Activated CD8-positive, alpha-beta memory T cell treated with anti-CD3 and anti-CD28 coated beads, Interleukin-2, amount 50 U/mL, for 1 hour (primary cell): ENCODE data around the gene ARHGAP25.

ENCODE experiments used
- DNase-seq: peaks from one replicate; pipeline ENCODE4 v3.0.0-alpha.2; 2020; ENCODE audit errors: extremely low read depth

Gene ARHGAP25

DNA sequence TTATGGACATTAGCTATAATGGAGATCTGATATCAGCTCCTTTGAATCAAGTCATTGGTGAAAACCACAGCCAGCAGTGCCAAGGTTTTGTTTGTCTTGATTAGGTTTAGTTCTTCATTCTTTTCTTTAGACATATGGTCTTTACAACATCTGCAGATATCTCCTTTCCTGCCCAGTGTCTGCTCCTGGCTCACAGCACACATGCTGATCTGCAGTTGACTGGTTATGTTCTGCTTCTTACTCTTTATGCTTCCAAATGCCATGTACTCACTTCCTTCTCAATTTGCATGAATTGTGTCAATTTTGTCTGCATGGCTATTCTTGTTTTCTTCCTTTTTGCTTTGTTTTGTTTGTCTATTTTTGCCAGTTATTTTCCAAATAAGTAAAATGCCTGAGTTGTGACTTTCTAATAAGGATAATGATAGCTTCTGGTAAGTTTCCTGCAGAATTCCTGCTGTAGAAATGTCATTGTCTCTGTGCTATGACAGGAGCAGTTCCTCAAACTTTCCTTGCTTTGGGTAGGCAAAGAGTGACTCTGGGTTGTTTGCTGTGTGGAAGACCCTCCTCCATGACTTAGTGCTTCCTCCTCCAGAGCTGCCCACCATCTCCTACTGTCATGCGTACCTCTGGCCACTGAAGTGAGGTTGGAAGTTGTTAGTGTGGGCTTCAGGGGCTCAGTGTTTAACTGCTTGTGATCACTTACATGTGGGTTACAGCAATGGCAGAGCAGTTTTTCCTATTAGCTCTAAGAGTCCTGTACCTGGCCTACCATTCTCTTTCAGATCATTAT is 8.2 kb downstream of the ARHGAP25 start:
- DNase-seq, result no peak

DNA sequence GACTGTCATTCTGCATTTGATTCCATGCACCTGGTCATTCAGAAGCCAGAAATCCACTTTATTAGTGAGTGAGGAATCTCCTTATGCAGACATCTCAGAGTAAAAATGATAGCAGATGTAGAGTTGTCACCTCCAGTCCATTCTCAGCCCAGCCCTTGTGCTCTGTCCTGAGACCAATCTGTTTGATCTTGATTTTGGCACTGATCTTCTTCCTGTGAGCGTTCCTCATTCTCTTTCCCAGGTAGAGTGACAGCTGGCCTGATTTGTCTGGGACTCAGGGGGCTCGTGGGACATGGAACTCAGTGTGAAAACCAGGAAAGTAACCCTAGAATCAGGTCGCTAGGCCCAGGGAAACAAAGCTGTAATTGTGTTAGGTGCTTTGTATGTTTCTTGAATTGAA is 8.9 kb downstream of the ARHGAP25 start:
- DNase-seq, result no peak

DNA sequence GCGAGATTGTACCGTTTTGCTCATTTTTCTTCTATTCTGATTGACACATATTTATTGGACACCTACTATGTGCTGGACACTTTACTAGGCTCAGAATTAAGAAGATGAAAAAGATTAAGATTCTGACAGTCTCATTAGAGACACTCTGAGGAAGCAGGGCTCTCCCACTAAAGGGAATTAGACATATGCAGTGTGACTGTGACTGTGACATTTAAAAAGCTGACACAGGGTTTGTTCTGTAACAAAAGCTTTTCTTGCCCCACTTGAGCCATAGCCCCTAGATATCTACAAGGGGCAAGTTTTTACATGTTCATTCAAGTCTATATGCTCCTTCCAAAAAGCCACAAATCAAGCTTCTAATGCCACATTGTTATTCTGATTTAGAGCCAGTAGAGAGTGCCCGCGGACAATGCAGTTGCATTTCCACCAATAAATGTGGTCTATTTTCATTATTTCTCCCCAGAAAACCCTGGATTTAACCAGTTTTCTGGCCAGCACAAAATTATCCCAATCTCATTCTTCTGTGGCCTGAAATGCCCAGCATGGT is 9.8 kb downstream of the ARHGAP25 start:
- DNase-seq, result no peak

DNA sequence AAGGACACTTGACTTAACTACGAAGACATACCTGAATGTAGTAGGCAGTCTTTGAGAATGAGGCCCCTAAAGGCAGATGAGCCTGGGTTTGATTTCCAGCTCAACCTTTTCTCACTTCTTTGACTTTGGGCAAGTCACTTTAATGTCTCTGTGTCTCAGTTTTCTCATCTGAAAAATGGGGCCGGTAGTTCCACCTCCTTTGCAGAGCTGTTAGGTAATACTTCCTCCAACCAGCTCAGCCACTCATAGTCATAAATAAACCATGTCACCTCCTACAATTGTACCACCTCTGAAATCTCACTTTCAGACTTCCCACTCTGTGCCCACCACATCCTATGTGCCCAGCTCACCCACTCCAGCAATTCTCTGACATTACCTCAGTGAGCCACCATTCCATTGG is 10.4 kb downstream of the ARHGAP25 start:
- no peak for DNase-seq

DNA sequence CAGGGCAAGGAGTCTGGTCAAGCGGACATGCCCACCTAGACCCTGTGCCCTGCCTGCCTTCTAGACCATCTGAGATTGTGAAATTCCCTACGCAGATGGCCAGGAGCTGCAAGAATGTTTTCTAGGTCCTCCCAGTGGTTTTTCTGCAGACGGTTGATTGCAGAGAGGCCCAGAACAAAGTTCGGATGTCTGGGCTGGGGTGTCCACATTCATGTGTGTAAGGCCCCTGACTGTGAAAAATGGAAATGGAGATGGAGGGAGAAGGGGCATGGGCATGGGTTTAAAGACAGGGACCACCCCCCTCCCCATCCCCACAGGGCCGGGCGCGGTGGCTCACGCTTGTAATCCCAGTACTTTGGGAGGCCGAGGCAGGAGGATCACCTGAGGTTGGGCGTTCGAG is 11.8 kb downstream of the ARHGAP25 start:
- no peak for DNase-seq

DNA sequence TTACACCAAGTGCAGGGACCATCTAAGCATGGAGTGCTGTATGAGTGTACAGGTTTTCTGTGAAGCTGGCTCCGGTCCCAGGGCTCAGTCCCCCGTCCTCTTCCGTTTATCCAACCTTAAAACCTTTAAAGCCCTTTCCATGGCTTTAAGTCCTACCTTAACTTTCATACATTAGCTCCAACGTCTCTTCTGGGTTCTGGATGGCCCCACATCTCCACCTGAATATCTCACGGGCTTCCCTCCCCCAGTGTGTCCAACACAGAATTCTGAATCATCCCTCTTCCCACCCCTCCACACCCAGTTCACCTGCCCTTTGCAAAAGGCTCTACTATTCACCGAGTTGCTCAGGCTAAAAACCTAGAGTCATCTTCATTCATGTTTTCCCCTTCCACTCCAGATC is 12.8 kb downstream of the ARHGAP25 start:
- DNase-seq, result no peak

DNA sequence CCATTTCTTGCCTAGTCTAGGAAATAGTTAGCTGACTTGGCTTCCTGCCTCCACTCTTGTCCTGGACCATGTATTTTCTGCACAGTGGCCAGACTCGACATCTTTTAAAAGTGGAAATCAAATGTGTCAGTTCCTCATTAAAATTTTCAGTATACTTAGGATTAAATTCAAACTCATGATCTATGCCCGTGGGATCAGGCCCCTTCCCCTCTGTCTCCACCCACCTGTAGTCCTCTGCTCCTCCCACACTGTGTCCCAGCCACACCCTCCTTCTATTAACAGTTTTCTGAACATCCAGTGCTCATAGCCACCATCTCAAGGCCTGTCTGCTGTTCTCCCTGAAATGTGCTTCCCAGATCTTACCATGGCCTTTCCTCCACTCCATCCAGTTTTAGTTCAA is 13.3 kb downstream of the ARHGAP25 start:
- DNase-seq, result no peak

DNA sequence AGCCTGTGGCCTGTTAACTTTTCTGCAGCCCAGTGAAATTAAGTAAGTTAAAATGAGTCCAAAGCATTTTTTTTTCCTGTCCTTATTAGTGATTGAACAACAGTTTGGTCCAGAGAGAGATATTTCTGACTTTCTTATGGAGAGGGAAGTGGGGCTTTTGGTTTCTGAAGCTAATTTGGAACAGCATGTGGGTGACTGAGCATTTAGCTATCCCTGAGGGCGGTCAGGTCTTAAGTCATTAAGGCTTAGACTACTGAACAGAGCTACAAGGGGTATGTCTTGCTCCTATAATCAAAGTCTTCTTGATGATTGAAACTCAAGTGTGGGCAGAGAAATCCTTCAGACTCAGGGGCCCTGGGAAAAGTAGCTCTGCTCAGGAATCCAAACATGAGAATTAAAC is 14.0 kb downstream of the ARHGAP25 start:
- DNase-seq, result no peak

DNA sequence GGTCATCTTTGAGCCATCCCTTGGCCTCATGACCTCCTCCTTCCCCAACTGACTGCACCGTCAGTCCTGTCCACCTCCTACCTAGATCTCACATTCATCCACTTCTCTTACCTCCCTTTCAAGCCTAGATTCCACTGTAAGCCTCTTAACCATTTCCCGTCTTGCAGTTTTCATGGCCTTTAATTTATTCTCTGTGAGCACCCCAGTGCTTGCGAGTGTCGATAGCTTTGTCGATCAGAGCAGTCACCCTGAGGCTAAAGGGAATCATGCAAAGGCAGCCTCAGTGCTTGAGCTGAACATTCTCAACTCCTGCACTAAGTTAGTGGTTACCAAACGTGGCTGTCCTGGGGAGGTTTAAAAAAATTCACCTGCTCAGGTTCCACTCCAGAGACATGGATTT is 14.7 kb downstream of the ARHGAP25 start:
- DNase-seq, result no peak

DNA sequence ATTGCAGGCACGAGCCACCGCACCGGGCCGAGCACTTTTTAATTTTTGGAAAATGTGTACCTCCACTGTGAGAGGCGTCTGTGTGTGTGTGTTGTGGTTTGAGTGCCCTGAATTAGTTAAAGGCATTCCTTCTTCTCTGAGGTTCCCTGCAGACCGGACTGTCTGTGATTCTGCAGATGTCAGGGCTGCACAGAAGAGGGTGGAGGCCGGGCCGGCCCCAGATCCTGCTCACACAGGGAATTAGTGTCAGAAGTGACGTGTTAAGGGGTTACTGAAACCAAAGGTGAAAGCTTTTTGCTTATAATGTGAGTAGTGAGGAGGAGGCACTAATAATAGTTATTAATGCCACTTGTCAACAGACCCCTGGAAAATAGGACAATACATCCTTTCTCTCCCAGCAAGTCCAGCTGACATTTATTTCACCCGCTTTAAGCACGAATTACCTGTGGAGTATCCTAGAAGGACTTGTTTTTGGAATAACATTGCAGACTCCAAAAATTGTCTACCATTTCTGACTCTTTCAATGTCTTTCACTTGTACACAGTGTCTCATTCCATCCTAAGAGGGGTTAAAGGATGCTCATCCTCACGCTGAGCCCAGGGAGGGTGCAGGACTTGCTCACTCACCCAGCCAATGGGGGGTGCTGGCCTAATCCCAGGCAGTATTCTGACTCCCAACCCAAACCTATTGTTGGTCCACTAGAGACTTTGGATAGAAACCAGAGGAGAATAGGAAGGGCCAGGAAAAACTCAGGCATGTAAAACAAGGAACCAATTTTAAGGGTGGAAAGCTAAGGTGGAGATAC is 16.2 kb downstream of the ARHGAP25 start:
- DNase-seq, result no peak

DNA sequence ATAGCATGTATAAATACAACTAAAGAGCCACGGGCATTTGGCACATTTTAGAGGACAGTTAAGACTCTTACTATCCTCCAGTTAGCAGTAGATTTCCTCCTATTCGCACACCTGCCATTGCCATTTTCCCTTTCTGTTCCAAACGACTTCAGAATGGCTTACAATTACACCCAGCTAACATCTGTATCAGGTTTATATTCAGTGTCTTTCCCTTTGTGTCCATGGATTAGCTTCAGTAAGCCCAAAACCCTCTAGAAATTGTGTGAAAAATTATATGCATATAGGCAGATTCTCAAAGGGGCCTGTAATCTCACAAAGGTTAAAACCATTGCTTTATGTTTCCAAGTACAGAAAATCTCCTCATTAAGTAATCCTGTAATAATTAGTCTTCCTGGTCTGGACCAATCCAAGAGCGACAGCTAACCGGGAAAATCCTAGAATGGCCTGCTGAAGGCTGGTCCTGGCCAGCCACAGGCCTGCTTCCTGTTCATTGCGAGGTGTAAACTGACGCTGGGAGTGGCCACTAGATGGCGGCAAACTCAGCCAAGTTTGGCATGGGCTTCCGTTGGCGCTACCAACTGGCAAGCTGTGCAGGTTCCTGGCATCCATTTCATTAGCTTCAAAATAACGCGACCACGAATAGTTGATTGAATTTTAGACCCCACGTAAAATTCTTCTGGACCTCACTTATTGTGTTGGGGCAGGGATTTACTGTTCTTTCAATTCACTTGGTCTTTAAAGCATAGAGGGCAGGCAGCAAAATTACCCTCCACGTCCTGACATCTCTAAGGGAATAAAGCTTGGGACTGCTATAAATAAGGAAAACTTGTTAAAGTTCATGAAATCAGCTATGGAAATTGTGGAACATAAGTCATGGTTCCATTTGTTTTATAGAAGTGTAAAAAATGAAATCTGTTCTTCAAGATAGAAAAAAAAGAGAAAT is 17.1 kb downstream of the ARHGAP25 start:
- peak; percentile 82 for DNase-seq

DNA sequence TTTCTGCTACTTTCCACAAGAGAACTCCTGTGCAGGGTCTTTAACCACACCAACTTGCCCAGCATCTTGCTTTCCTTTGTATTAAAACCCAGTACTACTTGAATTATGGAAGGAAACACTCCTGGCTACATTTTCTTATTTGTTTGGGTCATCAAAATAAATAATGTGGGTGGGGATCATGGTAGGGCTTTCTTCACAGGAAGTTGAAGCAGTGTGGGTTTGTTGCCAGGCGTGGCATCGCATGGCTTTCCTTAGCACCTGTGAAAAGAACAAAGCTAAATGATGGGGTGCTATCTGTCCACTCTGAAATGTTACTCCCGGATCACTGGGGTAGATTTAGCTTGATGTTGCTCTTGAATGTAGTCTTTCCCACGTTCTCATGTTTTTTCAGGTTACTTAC is 18.7 kb downstream of the ARHGAP25 start:
- DNase-seq, result no peak

DNA sequence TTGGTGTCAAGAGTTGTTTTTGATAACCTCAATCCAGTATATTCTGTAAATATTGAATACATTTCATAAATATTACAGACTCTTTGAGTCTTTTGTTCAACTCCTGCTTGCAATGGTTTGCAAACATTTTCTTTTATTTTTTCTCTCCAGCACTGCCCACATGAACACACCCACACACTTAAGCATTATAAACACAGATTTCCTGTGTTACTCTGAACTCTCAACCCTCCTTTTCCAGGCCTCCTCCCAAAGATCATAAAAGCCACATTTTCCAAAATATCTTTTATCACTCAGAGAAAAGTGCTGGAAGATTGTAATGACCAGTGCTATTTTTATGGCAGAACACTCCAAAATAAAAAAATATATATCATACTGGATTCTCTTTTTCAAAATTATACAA is 20.5 kb downstream of the ARHGAP25 start:
- DNase-seq, result no peak

DNA sequence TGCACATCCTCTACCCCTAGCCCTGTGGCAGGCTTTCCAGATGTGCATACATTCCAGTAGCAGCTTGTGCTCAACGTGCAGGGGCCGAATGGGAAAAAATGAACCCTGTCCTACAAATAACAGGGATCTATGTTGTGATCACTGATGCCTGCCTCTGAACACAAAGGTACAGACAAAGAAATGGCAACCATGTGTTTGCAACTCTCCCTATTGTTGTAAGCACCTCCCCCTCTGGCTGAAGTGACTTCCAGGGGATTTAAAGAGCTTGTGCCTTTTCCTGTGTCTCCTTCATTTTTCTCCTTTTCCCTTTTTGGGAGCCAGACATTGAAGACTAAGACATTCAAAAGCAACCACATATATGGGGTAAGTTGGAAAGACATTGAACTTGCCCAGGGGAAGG is 21.6 kb downstream of the ARHGAP25 start:
- no peak for DNase-seq

DNA sequence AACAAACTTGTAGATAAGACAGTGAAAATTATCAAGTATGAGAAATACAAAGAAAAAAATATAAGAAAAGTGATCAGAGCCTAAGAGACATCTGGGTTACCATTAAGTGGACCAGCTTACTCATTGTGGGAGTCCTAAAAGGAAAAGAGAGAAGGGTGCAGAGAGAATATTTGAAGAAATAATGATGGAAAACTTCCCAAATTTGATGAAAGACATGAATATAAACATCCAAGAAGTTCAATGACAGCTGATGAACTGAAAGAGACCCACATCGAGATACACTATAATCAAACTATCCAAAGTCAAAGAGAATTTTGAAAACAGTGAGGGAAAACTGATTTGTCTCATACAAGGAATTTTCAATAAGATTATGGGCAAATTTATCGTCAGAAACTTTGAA is 22.5 kb downstream of the ARHGAP25 start:
- no peak for DNase-seq

DNA sequence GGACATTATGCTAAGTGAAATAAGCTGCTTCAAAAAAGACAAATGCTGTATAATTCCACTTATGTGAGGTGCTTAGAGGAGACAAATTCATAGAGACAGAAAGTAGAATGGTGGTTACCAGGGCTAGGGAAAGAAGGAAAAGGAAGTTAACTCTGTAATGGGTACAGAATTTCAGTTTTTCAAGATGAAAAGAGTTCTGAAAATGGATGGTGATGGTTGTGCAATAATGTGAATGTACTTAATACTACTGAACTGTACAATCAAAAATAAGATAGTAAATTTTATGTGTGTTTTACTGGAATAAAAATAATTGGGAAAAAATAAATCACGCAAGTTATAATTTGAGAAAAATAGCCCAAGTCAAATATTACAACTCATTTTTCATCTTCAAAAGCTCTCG is 27.5 kb downstream of the ARHGAP25 start:
- no peak for DNase-seq

DNA sequence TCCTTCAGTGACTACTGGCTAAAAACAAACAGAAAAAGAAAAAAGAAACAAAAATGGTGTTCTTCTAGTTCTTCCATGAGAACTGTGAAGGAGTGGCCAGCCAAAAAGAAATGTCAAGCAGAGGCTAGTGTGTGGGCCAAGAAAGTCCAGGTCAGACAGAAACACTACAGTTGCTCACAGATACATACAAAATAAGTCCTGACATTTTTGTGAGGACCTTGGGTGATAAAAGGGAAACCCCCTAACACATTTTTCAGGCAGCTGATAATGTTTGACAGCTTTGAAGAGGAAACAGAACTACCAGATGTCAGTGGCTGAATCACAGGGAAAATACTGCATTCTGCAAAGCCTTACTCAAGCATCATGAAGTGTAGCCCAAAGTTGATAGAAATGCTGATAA is 28.1 kb downstream of the ARHGAP25 start:
- no peak for DNase-seq

DNA sequence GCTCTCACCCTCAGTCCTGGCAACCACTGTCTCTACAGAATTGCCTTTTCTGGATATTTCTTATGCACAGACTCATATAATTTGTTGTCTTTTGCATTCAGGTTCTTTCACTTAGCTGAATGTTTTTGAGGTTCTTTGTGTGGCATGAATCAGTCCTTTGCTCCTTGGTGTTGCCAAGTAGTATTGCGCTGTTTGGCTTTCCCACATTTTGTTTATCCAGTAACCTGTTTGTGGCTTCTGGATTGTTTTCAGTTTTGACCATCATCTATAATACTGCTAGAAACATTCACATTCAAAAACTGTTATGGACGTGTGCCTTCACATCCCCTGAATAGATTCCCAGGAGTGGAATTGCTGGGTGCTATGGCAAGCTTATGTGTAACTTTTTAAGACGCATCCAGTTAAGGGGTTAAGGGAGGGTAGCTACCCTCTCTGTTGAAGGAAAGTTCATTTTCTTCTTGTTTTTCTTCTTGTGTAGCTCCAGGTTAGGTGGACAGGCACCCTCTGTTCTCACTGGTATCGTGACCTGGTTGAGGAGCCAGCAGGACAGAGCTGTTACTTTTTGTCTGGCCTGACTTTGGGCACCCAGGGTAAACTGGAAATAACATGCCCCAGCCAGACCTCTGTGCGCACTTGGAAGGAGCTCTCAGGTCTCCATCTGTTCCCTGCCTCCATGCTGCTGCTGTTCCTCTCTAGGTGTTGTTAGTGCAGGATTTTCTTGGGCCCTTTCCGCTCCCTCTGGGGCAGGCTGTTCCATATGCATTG is 29.6 kb downstream of the ARHGAP25 start:
- DNase-seq, result no peak

DNA sequence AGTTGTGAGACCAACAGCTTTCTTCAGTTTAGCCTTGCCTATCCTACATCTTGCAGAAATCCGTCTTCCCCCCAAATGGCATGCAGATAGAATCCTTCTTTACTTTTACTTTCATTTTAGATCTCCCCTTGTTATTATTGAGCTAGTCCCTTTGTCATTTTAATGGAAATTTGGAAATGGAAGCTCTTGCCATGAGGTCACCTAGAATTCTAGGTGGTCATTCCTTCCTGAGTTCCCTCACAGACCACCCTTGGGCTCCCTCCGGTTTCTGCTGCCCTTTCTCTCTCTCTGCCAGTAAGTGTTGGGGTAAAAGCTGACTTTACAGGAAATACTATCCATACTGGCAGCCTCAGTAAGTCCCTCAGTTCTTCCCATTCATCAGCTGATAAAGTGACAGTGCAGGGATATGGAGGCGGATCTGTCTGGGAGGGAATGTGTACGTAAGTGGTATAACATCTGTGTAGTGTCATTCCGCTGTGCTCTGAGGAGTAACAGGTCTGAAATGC is 30.2 kb downstream of the ARHGAP25 start:
- DNase-seq, result no peak

DNA sequence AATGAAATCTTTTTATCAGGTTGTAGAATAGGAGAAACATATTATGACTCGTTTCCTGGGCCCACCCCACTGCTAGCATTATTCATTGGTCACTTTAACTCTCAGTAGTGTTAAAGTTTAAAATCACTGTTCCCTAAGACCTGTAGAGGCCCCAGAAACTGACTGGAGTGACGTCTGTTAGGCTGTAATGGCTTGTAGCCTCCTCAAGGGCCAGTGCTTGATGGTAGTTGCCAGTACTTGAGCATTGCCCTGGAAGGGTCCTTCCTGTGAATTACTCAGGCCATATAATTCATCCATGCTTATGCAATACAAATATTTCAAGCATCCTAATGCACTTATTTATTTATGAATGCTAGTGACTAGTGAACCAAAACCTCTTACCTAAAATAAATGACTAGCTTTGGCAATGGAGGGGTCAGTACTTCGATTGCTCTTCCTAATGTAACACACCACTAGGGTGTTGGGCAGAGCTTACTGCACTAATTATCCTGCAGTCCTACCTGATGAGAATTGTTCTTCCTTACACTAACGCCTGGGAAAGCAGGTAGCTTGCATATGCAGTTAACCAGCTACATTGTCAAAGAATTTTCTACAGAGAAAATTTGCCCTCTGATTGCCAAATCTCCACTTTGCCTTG is 31.2 kb downstream of the ARHGAP25 start:
- DNase-seq, result no peak
